HK-2 (cell line): Measurements from ENCODE around the gene NSD2.
"Not testable (repeated sequence)": the region's sequence is repeated elsewhere in the genome, so short reads cannot be mapped to it uniquely, and the experiment has no call there.

Experiments used
- DNase-seq: peaks from one replicate; pipeline ENCODE4 v3.0.0-alpha.2; 2018; ENCODE audit not compliant: unreplicated experiment

The NSD2 gene

GRCh38 chr4:2006367-2006766 is 135.2 kb downstream of the NSD2 start:
- no peak for DNase-seq

DNA sequence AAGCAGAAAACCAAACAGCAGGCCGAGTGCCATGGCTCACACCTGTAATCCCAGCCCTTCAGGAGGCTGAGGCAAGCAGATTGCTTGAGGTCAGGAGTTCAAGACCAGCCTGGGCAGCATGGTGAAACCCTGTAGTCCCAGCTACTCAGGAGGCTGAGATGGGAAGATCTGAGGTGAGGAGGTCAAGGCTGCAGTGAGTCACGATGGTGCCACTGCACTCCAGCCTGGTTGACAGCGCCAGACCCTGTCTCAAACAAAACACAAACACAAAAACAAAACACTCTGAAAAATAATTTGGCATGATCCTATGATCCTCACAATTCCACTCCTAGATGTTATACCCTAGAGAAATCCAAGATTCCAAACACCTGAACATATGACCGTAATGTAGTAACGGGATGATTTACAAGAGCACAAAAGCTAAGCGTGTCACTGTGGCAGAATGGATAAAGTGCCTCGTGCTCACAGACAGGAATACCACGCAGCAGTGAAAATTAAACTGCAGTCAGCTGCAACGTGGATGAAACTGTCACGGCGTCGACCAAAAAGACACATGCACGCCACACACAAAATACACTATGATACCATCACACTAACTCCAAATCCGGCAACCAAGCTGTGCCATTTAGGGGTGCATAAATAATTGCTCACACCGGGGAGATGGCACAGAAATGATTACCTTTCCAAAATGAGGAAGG is 135.9 kb downstream of the NSD2 start:
- no peak for DNase-seq

DNA sequence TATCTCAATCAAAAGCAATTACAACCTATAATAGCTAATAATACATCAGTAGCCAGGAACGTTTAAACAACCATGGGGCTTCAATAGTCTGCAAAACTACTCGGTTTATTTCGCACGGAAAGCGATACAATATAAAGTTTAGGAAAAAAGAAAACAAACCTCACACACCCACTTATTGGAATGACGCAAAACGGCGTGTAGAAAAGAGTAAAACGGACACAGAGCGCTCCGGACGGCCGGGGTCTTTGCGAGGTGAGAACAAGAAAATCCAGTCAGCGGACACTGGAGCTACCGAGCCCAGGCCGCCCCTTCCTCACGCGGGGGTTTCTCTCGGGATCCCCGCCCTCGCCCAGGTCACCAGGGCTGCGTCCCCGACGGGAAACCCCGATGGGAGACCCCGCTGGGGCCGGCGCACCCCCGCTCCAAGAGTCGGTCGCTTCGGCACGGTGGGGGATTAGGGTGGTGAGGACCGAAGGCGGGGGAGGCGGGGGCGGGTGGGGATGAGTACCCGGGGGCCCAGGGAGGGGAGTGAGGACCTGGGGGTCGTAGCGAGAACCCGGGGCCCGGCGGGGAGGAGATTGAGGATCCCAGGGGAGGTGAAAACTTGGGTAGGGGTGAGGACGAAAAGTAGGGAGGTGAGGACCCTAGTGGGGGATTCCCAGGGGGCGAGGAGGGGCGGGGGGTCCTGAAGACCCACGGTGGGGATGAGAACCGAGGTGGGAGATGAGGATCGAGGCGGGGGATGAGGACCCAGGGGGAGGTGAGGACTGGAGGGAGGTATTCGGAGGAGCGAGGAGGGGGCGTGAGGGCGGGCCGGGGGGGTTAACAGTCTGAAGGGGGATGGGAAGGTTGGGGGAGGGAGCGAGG is 136.8 kb downstream of the NSD2 start:
- DNase-seq = no peak

DNA sequence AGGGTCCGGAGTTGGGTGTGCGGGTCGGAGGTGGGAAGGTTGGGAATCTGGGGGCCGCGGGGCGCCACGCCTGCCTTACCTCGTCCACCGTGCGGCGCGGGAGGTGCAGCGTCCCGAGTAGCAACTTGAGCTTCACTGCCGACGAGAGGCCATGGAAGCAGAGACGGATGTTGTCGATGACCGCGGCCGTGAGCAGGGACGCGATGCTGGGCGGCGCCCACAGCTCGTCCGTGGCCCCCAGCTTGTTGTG is 137.4 kb downstream of the NSD2 start:
- DNase-seq = no peak

- DNase-seq = peak; percentile 96
Measured at GRCh38 chr4:2008921-2009650, 137.9 kb downstream of the NSD2 start, which contains the start of gene NELFA. Gene NELFA, minus strand, starts transcription at chr4:2008974. Its CDS starts 15 bp downstream, at chr4:2008959.

- DNase-seq = peak; percentile 85
Measured at GRCh38 chr4:2009651-2010233, 138.5 kb downstream of the NSD2 start.

DNA sequence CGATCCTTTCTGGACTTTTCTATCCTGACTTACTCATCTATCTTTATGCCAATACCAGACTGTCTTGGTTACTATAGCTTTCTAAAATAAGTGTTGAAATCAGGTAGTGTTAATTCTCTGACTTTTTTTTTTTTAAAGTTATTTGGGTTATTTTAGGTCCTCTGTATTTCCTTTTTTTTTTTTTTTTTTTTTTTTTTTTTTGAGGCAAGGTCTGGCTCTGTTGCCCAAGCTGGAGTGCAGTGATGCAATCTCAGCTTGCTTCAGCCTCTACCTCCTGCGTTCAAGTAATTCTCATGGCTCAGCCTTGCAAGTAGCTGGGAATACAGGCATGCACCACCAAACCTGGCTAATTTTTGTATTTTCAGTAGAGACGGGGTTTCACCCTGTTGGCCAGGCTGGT is 140.4 kb downstream of the NSD2 start:
- no peak for DNase-seq

GRCh38 chr4:2015008-2015407 is 143.8 kb downstream of the NSD2 start:
- DNase-seq = no peak

- DNase-seq = not testable (repeated sequence)
Measured at GRCh38 chr4:2021358-2022018, 150.3 kb downstream of the NSD2 start.

GRCh38 chr4:2024683-2025082 is 153.5 kb downstream of the NSD2 start:
- DNase-seq = no peak

GRCh38 chr4:2025817-2026216 is 154.6 kb downstream of the NSD2 start:
- no peak for DNase-seq

DNA sequence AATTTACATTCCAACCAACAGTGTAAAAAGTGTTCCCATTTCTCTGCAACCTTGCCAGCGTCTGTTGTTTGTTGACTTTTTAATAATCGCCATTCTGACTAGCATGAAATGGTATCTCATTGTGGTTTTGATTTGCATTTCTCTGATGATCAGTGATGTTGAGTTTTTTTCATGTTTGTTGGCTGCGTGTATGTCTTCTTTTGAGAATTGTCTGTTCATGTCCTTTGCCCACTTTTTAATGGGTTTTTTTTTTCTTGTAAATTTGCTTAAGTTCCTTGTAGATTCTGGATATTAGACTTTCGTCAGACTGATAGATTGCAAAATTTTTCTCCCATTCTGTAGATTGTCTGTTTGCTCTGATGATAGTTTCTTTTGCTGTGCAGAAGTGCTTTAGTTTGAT is 155.9 kb downstream of the NSD2 start:
- not testable (repeated sequence) for DNase-seq

GRCh38 chr4:2031161-2031560 is 160.0 kb downstream of the NSD2 start:
- DNase-seq = not testable (repeated sequence)
